MM.1S (cell line): Measurements from ENCODE around the gene ZNF292.

Experiments
- EZH2 ChIP-seq: fragments of 300-600 bp; sonication (generic); optimal IDR thresholded peaks from 2 replicates; pipeline ENCODE3; 2017; ENCODE audit warnings: low read depth, mild to moderate bottlenecking, antibody characterized with exemption, low read length, mixed read lengths
- EZH2phosphoT487 ChIP-seq: fragments of 300-600 bp; sonication (generic); IDR thresholded peaks from 2 replicates; pipeline ENCODE4 v1.6.1; 2018; ENCODE audit warnings: antibody characterized with exemption, low read length
- TF ChIP-seq, protein P1 (sequence below): fragments of 300-600 bp; sonication (generic); IDR thresholded peaks from 2 replicates; pipeline ENCODE4 v1.5.1; 2016; ENCODE audit warnings: antibody characterized with exemption, low read length, mixed read lengths

DNA sequence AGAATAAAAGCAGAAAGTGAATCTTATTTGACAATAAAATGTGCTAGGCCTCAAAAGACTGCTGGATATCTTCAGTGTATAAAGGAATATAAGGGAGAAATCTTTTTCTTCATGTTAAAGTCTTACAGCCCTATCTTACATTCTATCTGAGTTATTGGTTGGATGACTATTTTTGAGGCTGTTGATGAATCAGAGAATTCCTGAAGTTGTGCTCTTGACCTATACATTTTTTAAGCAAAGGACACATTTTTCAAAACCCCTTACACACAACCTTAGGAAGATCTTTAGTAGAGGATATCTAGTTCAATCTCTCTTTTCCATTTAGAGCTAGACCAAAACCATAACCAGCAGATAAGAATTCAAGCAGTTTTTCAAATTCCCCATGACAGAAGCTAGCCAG, 49.5 kb upstream of the ZNF292 start:
- TF ChIP-seq, protein P1, sequence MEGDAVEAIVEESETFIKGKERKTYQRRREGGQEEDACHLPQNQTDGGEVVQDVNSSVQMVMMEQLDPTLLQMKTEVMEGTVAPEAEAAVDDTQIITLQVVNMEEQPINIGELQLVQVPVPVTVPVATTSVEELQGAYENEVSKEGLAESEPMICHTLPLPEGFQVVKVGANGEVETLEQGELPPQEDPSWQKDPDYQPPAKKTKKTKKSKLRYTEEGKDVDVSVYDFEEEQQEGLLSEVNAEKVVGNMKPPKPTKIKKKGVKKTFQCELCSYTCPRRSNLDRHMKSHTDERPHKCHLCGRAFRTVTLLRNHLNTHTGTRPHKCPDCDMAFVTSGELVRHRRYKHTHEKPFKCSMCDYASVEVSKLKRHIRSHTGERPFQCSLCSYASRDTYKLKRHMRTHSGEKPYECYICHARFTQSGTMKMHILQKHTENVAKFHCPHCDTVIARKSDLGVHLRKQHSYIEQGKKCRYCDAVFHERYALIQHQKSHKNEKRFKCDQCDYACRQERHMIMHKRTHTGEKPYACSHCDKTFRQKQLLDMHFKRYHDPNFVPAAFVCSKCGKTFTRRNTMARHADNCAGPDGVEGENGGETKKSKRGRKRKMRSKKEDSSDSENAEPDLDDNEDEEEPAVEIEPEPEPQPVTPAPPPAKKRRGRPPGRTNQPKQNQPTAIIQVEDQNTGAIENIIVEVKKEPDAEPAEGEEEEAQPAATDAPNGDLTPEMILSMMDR: no peak
- TF ChIP-seq EZH2phosphoT487 (no peak), EZH2 (no peak)
